PFSK-1 (cell line): ENCODE data around the gene SAAL1.

Experiments used
- FOXP2 ChIP-seq: optimal IDR thresholded peaks from 2 replicates; pipeline ENCODE3; 2011; ENCODE audit warnings: borderline replicate concordance, control low read depth, inconsistent platforms; ENCODE audit not compliant: insufficient read depth; ENCODE audit errors: extremely low read length, extremely low read depth
- POLR2AphosphoS5 ChIP-seq: IDR thresholded peaks from 2 replicates; pipeline ENCODE4 v1.6.1; 2012; ENCODE audit warnings: low read depth, mild to moderate bottlenecking, control low read depth, low read length, moderate library complexity
- REST ChIP-seq, 2 experiments: IDR thresholded peaks; 2 replicates each; pipeline versions ENCODE4 v1.6.1 to v1.8.0; 2011 to 2012; ENCODE audit warnings: low read depth in 2 of 2, low read length in 2 of 2, control low read depth in 1 of 2, inconsistent platforms in 1 of 2, mild to moderate bottlenecking in 1 of 2, moderate library complexity in 1 of 2; ENCODE audit not compliant: insufficient read depth in 1 of 2
- SIN3A ChIP-seq: IDR thresholded peaks from 2 replicates; pipeline ENCODE4 v1.6.1; 2012; ENCODE audit warnings: mild to moderate bottlenecking, low read length, moderate library complexity, borderline replicate concordance; ENCODE audit not compliant: insufficient read depth
- TAF1 ChIP-seq: IDR thresholded peaks from 2 replicates; pipeline ENCODE4 v1.6.1; 2012; ENCODE audit warnings: low read length, control low read depth, borderline replicate concordance; ENCODE audit not compliant: insufficient read depth

GRCh38 chr11:18054511-18055103 is 51.3 kb downstream of the SAAL1 start:
- TF ChIP-seq POLR2AphosphoS5 (no peak), TAF1 (no peak), REST (IDR thresholded peaks at IDR 0.05; ENCODE audit: insufficient read depth in 1 of 2, low read depth in 2 of 2, low read length in 2 of 2) (no peak), SIN3A (no peak), FOXP2 (no peak)
